Panc1 (cell line): ENCODE results near the gene GDF11.

ENCODE experiments used
- TF ChIP-seq, protein P1 (sequence below): fragments of 450-650 bp; IDR thresholded peaks from 2 replicates; pipeline ENCODE4 v1.5.1; 2017; ENCODE audit warnings: mild to moderate bottlenecking
- TF ChIP-seq, protein P2 (sequence below), 2 experiments: IDR thresholded peaks; 2 replicates each; pipeline ENCODE4 v1.6.1; 2011 to 2012; ENCODE audit warnings: low read depth in 2 of 2, control low read depth in 1 of 2, low read length in 1 of 2, mild to moderate bottlenecking in 1 of 2, moderate library complexity in 1 of 2; ENCODE audit not compliant: insufficient read depth in 1 of 2

DNA sequence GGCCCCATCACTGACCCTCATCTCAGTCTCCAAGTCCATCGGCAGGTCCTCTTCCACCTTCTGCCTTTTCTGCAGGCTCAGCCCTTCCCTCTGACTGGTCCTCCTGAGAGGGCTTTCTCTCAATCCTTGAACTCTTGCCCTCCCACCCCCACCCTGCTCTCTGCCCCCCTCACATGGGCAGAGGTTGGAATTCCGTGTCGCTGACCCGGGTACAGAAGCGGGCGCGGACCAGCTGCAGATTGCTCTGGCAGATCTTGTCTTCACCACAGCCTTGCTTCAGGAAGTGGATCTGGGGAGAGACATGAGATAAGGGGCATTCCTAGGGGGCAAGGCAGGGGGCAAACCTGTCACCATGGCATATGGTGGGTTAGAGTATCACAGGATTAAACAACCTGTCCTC lies 47.6 kb upstream of the GDF11 start:
- TF ChIP-seq, protein P1, sequence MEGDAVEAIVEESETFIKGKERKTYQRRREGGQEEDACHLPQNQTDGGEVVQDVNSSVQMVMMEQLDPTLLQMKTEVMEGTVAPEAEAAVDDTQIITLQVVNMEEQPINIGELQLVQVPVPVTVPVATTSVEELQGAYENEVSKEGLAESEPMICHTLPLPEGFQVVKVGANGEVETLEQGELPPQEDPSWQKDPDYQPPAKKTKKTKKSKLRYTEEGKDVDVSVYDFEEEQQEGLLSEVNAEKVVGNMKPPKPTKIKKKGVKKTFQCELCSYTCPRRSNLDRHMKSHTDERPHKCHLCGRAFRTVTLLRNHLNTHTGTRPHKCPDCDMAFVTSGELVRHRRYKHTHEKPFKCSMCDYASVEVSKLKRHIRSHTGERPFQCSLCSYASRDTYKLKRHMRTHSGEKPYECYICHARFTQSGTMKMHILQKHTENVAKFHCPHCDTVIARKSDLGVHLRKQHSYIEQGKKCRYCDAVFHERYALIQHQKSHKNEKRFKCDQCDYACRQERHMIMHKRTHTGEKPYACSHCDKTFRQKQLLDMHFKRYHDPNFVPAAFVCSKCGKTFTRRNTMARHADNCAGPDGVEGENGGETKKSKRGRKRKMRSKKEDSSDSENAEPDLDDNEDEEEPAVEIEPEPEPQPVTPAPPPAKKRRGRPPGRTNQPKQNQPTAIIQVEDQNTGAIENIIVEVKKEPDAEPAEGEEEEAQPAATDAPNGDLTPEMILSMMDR: no peak
- TF ChIP-seq, protein P2, sequence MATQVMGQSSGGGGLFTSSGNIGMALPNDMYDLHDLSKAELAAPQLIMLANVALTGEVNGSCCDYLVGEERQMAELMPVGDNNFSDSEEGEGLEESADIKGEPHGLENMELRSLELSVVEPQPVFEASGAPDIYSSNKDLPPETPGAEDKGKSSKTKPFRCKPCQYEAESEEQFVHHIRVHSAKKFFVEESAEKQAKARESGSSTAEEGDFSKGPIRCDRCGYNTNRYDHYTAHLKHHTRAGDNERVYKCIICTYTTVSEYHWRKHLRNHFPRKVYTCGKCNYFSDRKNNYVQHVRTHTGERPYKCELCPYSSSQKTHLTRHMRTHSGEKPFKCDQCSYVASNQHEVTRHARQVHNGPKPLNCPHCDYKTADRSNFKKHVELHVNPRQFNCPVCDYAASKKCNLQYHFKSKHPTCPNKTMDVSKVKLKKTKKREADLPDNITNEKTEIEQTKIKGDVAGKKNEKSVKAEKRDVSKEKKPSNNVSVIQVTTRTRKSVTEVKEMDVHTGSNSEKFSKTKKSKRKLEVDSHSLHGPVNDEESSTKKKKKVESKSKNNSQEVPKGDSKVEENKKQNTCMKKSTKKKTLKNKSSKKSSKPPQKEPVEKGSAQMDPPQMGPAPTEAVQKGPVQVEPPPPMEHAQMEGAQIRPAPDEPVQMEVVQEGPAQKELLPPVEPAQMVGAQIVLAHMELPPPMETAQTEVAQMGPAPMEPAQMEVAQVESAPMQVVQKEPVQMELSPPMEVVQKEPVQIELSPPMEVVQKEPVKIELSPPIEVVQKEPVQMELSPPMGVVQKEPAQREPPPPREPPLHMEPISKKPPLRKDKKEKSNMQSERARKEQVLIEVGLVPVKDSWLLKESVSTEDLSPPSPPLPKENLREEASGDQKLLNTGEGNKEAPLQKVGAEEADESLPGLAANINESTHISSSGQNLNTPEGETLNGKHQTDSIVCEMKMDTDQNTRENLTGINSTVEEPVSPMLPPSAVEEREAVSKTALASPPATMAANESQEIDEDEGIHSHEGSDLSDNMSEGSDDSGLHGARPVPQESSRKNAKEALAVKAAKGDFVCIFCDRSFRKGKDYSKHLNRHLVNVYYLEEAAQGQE (IDR thresholded peaks at IDR 0.05; ENCODE audit: insufficient read depth in 1 of 2, low read depth in 2 of 2, low read length in 1 of 2): no peak
